Measurements from ENCODE around the gene TXNRD2. TPM values are rescaled to one million over a fixed set of nuclear protein-coding genes. Genes with fewer than 3 reads are reported as not detected.

TXNRD2 gene
- total and polyA plus RNA-seq, 2 donors from 2014 or later: 28.6 to 50.6 TPM

GRCh38 chr22:19895160-19895849 lies 46.3 kb downstream of the TXNRD2 start:
- peak in 1 of 5 donors; percentile 65 for DNase-seq
- H3K36me3 ChIP-seq (ENCODE audit: control insufficient read depth in 2 of 3, insufficient read depth in 3 of 3, low read length in 3 of 3): peaks cover 0 to 12% (median 4%) of the 10 kb centered on the region in 3 donors
- TF ChIP-seq CTCF (IDR thresholded peaks at IDR 0.05; ENCODE audit: borderline replicate concordance, extremely low read depth, insufficient read depth): no peak
- H3K9me3 ChIP-seq (ENCODE audit: control insufficient read depth in 2 of 3, insufficient read depth in 1 of 3, low read length in 3 of 3): no peaks in the 10 kb centered on the region
- H3K4me3 ChIP-seq (ENCODE audit: low read length in 3 of 3): no peak overlapping the region
- no peak for FAIRE-seq
- intact Hi-C loops (cut with DNase I): no loop called here
- H3K9ac ChIP-seq (ENCODE audit: low read length in 3 of 3): no peak overlapping the region
- no peaks in the 10 kb centered on the region for H3K27me3 ChIP-seq (ENCODE audit: control insufficient read depth, insufficient read depth, low read length)
- H3K4me1 ChIP-seq (ENCODE audit: control insufficient read depth in 2 of 3, insufficient read depth in 2 of 3, low read depth in 1 of 3, low read length in 3 of 3): peaks cover 0 to 6% (median 0%) of the 10 kb centered on the region in 3 donors
- no peak overlapping the region for H3K27ac ChIP-seq (ENCODE audit: low read depth in 2 of 2, low read length in 2 of 2)

GRCh38 chr22:19893363-19893762 lies 48.3 kb downstream of the TXNRD2 start:
- Histone ChIP-seq H3K27ac (ENCODE audit: low read depth in 2 of 2, low read length in 2 of 2) (no peak overlapping the region), H3K36me3 (ENCODE audit: control insufficient read depth in 2 of 3, insufficient read depth in 3 of 3, low read length in 3 of 3) (peaks cover 0 to 12% (median 4%) of the 10 kb centered on the region in 3 donors), H3K9ac (ENCODE audit: low read length in 3 of 3) (no peak overlapping the region), H3K4me1 (ENCODE audit: control insufficient read depth in 2 of 3, insufficient read depth in 2 of 3, low read depth in 1 of 3, low read length in 3 of 3) (peaks cover 0 to 6% (median 0%) of the 10 kb centered on the region in 3 donors), H3K27me3 (ENCODE audit: control insufficient read depth, insufficient read depth, low read length) (no peaks in the 10 kb centered on the region), H3K9me3 (ENCODE audit: control insufficient read depth in 2 of 3, insufficient read depth in 1 of 3, low read length in 3 of 3) (no peaks in the 10 kb centered on the region), H3K4me3 (ENCODE audit: low read length in 3 of 3) (no peak overlapping the region)
- FAIRE-seq (no peak), DNase-seq (peak in 1 of 5 donors; percentile 63)
- TF ChIP-seq CTCF (IDR thresholded peaks at IDR 0.05; ENCODE audit: borderline replicate concordance, extremely low read depth, insufficient read depth): no peak
- intact Hi-C loops (cut with DNase I): no loop called here

- Histone ChIP-seq H3K36me3 (ENCODE audit: control insufficient read depth in 2 of 3, insufficient read depth in 3 of 3, low read length in 3 of 3) (peaks cover 0 to 12% (median 4%) of the 10 kb centered on the region in 3 donors), H3K27me3 (ENCODE audit: control insufficient read depth, insufficient read depth, low read length) (no peaks in the 10 kb centered on the region), H3K4me3 (ENCODE audit: low read length in 3 of 3) (no peak overlapping the region), H3K9ac (ENCODE audit: low read length in 3 of 3) (no peak overlapping the region), H3K4me1 (ENCODE audit: control insufficient read depth in 2 of 3, insufficient read depth in 2 of 3, low read depth in 1 of 3, low read length in 3 of 3) (peaks cover 0 to 6% (median 0%) of the 10 kb centered on the region in 3 donors), H3K9me3 (ENCODE audit: control insufficient read depth in 2 of 3, insufficient read depth in 1 of 3, low read length in 3 of 3) (no peaks in the 10 kb centered on the region), H3K27ac (ENCODE audit: low read depth in 2 of 2, low read length in 2 of 2) (no peak overlapping the region)
- intact Hi-C loops (cut with DNase I): no loop called here
- TF ChIP-seq CTCF (IDR thresholded peaks at IDR 0.05; ENCODE audit: borderline replicate concordance, extremely low read depth, insufficient read depth): no peak
- FAIRE-seq (no peak), DNase-seq (no peak)
Measured at GRCh38 chr22:19892925-19893324, 48.7 kb downstream of the TXNRD2 start.
